Measurements from ENCODE around the gene TFB2M.

GRCh38 chr1:246519514-246519913, 46.5 kb downstream of the TFB2M start:
- no peak for TF ChIP-seq POLR2A (IDR thresholded peaks at IDR 0.05; ENCODE audit: low read length)
- no peak for TF ChIP-seq GATA1 (IDR thresholded peaks at IDR 0.05; ENCODE audit: low read depth, low read length)
